ENCODE results near the gene PUSL1. TPM values are rescaled to one million over a fixed set of nuclear protein-coding genes. Genes with fewer than 3 reads are reported as not detected.

PUSL1 gene
- total and polyA plus RNA-seq, 2 donors from 2014 or later, result 12.6 to 13.9 TPM

DNA sequence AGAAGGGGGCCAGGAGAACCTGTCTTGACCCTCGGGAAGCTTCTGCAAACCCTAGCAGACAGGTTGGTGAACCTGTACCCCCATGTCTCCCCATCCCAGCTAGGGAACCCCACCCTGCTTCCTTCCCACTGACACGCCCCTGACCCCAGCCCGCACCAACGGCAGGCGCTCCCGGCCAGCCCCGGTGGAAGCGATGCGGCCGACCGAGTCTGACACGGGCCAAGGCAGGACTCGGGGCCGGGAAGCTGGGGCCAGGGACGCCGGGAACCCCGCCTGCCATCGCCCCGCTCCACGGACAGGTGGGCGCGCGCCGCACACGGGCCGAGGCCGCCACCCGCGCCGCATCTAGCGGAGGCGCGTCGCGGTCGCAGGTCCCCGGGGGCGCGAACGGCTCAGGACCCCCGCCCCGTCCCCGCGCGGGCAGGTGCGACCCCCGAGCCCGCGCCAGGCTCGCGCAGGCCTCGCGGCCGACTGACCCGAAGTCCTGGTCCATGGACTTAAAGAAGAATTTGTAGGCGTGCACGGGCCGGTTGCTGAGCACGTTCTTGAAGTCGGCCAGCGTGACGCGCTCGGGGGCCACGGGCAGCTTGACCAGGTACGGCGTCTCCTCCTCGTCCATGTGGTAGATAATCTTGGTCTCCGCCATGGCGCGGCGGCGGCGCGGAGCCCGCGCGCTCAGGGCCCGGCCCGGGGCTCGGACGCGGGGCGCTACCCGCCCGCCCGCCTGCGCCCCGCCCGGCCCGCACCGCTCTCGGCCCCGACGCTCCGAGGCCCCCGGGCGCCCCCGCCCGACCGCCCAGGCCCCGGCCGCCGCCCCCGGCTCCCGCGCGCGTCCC is 40.2 kb downstream of the PUSL1 start:
- peaks cover 0 to 30% (median 0%) of the 10 kb centered on the region in 3 donors for H3K4me1 ChIP-seq (ENCODE audit: control insufficient read depth in 2 of 3, insufficient read depth in 2 of 3, low read depth in 1 of 3, low read length in 3 of 3)
- peak in 4 of 5 donors; percentile 46 to 81 (median 72) for DNase-seq

GRCh38 chr1:1349256-1350012 is 41.0 kb downstream of the PUSL1 start, which contains the start of gene DVL1:
TSS of gene DVL1 (minus strand) at chr1:1349418. CDS start at chr1:1349065, 353 bp downstream.
- H3K9me3 ChIP-seq (ENCODE audit: control insufficient read depth in 2 of 3, insufficient read depth in 1 of 3, low read length in 3 of 3), result no peaks in the 10 kb centered on the region
- H3K27me3 ChIP-seq (ENCODE audit: control insufficient read depth, insufficient read depth, low read length), result no peaks in the 10 kb centered on the region
- peak within 1 kb of the TSS in 2 of 3 donors; percentile 77 to 78 for H3K9ac ChIP-seq (ENCODE audit: low read length in 3 of 3)
- FAIRE-seq (no peak), DNase-seq (peak; percentile 75 to 90 (median 88))
- TF ChIP-seq, protein P1, sequence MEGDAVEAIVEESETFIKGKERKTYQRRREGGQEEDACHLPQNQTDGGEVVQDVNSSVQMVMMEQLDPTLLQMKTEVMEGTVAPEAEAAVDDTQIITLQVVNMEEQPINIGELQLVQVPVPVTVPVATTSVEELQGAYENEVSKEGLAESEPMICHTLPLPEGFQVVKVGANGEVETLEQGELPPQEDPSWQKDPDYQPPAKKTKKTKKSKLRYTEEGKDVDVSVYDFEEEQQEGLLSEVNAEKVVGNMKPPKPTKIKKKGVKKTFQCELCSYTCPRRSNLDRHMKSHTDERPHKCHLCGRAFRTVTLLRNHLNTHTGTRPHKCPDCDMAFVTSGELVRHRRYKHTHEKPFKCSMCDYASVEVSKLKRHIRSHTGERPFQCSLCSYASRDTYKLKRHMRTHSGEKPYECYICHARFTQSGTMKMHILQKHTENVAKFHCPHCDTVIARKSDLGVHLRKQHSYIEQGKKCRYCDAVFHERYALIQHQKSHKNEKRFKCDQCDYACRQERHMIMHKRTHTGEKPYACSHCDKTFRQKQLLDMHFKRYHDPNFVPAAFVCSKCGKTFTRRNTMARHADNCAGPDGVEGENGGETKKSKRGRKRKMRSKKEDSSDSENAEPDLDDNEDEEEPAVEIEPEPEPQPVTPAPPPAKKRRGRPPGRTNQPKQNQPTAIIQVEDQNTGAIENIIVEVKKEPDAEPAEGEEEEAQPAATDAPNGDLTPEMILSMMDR (IDR thresholded peaks at IDR 0.05; ENCODE audit: borderline replicate concordance, extremely low read depth, insufficient read depth), result peak; percentile 55
- peaks cover 0 to 30% (median 0%) of the 10 kb centered on the region in 3 donors for H3K4me1 ChIP-seq (ENCODE audit: control insufficient read depth in 2 of 3, insufficient read depth in 2 of 3, low read depth in 1 of 3, low read length in 3 of 3)
- H3K27ac ChIP-seq (ENCODE audit: low read depth in 2 of 2, low read length in 2 of 2), result peak within 1 kb of the TSS; percentile 81 to 82
- intact Hi-C loops (cut with DNase I), result no loop called here
- H3K36me3 ChIP-seq (ENCODE audit: control insufficient read depth in 2 of 3, insufficient read depth in 3 of 3, low read length in 3 of 3), result no peaks in the 10 kb centered on the region
- H3K4me3 ChIP-seq (ENCODE audit: low read length in 3 of 3), result peak within 1 kb of the TSS; percentile 61 to 76 (median 70)

More for the DNA sequence above, 40.2 kb downstream of the PUSL1 start:
- Histone ChIP-seq H3K9me3 (ENCODE audit: control insufficient read depth in 2 of 3, insufficient read depth in 1 of 3, low read length in 3 of 3) (no peaks in the 10 kb centered on the region), H3K27me3 (ENCODE audit: control insufficient read depth, insufficient read depth, low read length) (no peaks in the 10 kb centered on the region), H3K27ac (ENCODE audit: low read depth in 2 of 2, low read length in 2 of 2) (peak overlapping the region; percentile 81 to 82), H3K4me3 (ENCODE audit: low read length in 3 of 3) (peak overlapping the region; percentile 61 to 76 (median 70)), H3K9ac (ENCODE audit: low read length in 3 of 3) (peak overlapping the region in 2 of 3 donors; percentile 77 to 78), H3K36me3 (ENCODE audit: control insufficient read depth in 2 of 3, insufficient read depth in 3 of 3, low read length in 3 of 3) (no peaks in the 10 kb centered on the region)
- TF ChIP-seq, protein P1 (IDR thresholded peaks at IDR 0.05; ENCODE audit: borderline replicate concordance, extremely low read depth, insufficient read depth), result peak; percentile 14
- intact Hi-C loops (cut with DNase I), result no loop called here
- no peak for FAIRE-seq

DNA sequence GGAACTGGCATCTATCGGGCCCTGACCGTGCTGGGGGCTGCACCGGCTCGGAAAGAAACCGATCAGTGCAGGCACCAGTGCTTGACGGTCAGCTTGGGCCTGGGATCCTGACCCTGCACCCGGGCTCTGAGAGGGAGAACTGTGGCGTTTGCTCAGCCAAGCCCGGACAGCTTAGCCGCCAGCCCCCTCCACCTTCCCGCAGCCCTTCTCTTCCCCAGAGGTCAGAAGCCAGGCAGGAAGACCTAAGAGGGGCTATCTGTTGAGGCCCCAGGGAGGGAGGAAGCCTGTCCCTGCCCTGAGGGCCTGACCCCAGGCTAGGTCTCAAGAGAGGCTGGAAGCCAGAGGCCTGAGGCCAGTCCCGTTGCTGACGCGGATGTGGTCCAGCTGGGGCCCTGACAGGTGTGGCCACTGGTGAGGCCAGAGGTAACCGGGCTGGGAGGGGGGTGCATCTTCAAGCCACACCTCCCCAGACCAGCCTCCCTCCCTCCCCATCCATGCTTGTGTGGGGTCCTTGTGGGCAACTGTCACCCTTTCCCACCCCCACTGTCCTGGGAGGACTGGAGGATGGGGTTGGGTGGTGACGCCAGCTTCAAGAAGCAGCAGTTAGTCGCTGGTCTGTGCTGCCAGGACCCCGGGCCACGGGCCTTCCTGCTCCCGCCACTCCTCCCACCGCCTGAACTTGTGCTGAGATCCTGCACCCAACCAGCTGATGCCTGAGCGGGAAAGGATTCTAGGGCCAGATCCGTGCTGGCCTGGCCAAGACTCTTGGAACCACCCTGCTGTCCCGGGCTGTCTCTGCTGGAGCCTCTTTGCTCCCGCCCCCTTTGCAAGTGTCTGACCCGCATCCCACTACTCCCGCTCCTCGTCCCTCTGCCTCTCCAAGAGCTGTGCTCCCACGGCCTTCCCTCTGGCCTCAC is 43.4 kb downstream of the PUSL1 start:
- Histone ChIP-seq H3K36me3 (ENCODE audit: control insufficient read depth in 2 of 3, insufficient read depth in 3 of 3, low read length in 3 of 3) (no peaks in the 10 kb centered on the region), H3K4me1 (ENCODE audit: control insufficient read depth in 2 of 3, insufficient read depth in 2 of 3, low read depth in 1 of 3, low read length in 3 of 3) (peaks cover 0 to 24% (median 0%) of the 10 kb centered on the region in 3 donors), H3K27ac (ENCODE audit: low read depth in 2 of 2, low read length in 2 of 2) (peak overlapping the region in 1 of 2 donors; percentile 48), H3K9ac (ENCODE audit: low read length in 3 of 3) (peak overlapping the region in 1 of 3 donors; percentile 12), H3K4me3 (ENCODE audit: low read length in 3 of 3) (no peak overlapping the region), H3K27me3 (ENCODE audit: control insufficient read depth, insufficient read depth, low read length) (no peaks in the 10 kb centered on the region), H3K9me3 (ENCODE audit: control insufficient read depth in 2 of 3, insufficient read depth in 1 of 3, low read length in 3 of 3) (no peaks in the 10 kb centered on the region)
- TF ChIP-seq, protein P1 (IDR thresholded peaks at IDR 0.05; ENCODE audit: borderline replicate concordance, extremely low read depth, insufficient read depth), result no peak
- no peak for FAIRE-seq
- intact Hi-C loops (cut with DNase I), result no loop called here
- DNase-seq, result peak in 2 of 5 donors; percentile 78 to 89

Data from kidney (tissue), 14 donors.